Measurements from ENCODE around the gene AAK1.

DNA sequence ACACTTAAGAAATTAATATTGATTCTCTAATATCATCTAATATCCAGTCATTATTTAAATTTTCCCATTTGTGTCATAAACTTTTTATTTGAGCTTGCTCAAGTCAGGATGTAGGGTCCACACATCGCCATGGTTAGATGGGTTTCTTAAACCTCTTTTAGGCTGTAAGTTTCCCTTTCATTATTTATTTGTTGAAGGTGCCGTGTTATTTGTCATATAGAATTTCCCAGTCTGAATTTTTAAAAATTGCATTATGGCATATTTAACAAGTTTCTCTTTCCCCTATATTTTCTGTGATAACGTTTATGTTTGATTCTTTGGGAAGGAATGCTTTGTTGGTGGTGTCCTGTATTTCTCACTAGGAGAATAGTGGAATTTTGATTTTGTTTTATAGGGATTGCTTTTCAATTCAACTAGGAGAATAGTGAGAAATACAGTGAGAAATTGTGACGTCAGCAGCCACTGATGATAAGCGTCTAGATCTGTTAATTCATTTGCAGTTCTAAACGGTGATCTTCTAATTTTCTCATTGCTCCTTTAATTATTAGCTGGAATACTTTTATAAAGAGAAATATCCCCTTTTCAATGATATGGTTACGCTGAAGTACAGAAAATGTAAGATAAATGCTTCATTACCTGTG is 44.6 kb upstream of the AAK1 start:
- no peak for TF ChIP-seq CTCF (IDR thresholded peaks at IDR 0.05)
- no peak for TF ChIP-seq POLR2A (IDR thresholded peaks at IDR 0.05)
- no peak for TF ChIP-seq POLR2AphosphoS5 (IDR thresholded peaks at IDR 0.05)

Data from breast epithelium (tissue), 3 donors.